Trophoblast cell (in vitro differentiated cells and primary cell): Measurements from ENCODE around the gene POLN.

Experiments
- DNase-seq, 2 donors: peaks; one replicate each; pipeline ENCODE4 v3.0.0-alpha.2; 2016
- H2AFZ ChIP-seq: 2 replicates; pipeline ENCODE4 v1.6.1; 2013; ENCODE audit warnings: low read length, moderate library complexity, mild to moderate bottlenecking; ENCODE audit not compliant: insufficient read depth, poor library complexity
- H2AK5ac ChIP-seq: 2 replicates; pipeline ENCODE4 v1.6.1; 2013; ENCODE audit warnings: mild to moderate bottlenecking, low read length
- H2BK120ac ChIP-seq: 2 replicates; pipeline ENCODE4 v1.6.1; 2013; ENCODE audit warnings: low read length, mild to moderate bottlenecking, moderate library complexity; ENCODE audit not compliant: insufficient read depth, poor library complexity
- H2BK12ac ChIP-seq: 2 replicates; pipeline ENCODE4 v1.6.1; 2013; ENCODE audit warnings: mild to moderate bottlenecking, low read length, moderate library complexity
- H2BK5ac ChIP-seq: 2 replicates; pipeline ENCODE4 v1.6.1; 2013; ENCODE audit warnings: low read length, low read depth, moderate library complexity, mild to moderate bottlenecking; ENCODE audit not compliant: poor library complexity
- H3K14ac ChIP-seq: 2 replicates; pipeline ENCODE4 v1.6.1; 2013; ENCODE audit warnings: mild to moderate bottlenecking, low read length
- H3K18ac ChIP-seq: 2 replicates; pipeline ENCODE4 v1.6.1; 2013; ENCODE audit warnings: mild to moderate bottlenecking, low read length
- H3K23ac ChIP-seq: 2 replicates; pipeline ENCODE4 v1.6.1; 2013; ENCODE audit warnings: low read length
- H3K27ac ChIP-seq: 2 replicates; pipeline ENCODE4 v1.5.1; 2013; ENCODE audit warnings: low read depth, mild to moderate bottlenecking, inconsistent platforms, low read length, moderate library complexity
- H3K27me3 ChIP-seq: 2 replicates; pipeline ENCODE4 v1.6.1; 2013; ENCODE audit warnings: inconsistent platforms, mild to moderate bottlenecking, low read length, moderate library complexity; ENCODE audit not compliant: insufficient read depth
- H3K36me3 ChIP-seq, 2 experiments: 1 replicate in 1 of 2; 2 replicates in 1 of 2; pipeline ENCODE4 v1.6.1; 2013; ENCODE audit warnings: low read length in 2 of 2, mild to moderate bottlenecking in 2 of 2, moderate library complexity in 1 of 2; ENCODE audit not compliant: insufficient read depth in 2 of 2, control insufficient read depth in 1 of 2
- H3K4ac ChIP-seq: 2 replicates; pipeline ENCODE4 v1.6.1; 2013; ENCODE audit warnings: low read depth, mild to moderate bottlenecking, low read length, moderate library complexity
- H3K4me1 ChIP-seq, 2 experiments: 1 replicate in 1 of 2; 2 replicates in 1 of 2; pipeline ENCODE4 v1.6.1; 2013; ENCODE audit warnings: low read length in 2 of 2, mild to moderate bottlenecking in 2 of 2, moderate library complexity in 1 of 2; ENCODE audit not compliant: insufficient read depth in 2 of 2, control insufficient read depth in 1 of 2
- H3K4me2 ChIP-seq: 2 replicates; pipeline ENCODE4 v1.6.1; 2013; ENCODE audit warnings: inconsistent platforms, mild to moderate bottlenecking, low read length, moderate library complexity
- H3K4me3 ChIP-seq: 2 replicates; pipeline ENCODE4 v1.5.1; 2013; ENCODE audit warnings: mild to moderate bottlenecking, low read depth, low read length, inconsistent platforms
- H3K79me1 ChIP-seq: one replicate; pipeline ENCODE4 v1.6.1; 2013; ENCODE audit warnings: low read length
- H3K79me2 ChIP-seq: 2 replicates; pipeline ENCODE4 v1.6.1; 2013; ENCODE audit warnings: low read length, mild to moderate bottlenecking; ENCODE audit not compliant: control insufficient read depth, insufficient read depth, poor library complexity
- H3K9ac ChIP-seq: 2 replicates; pipeline ENCODE4 v1.6.1; 2013; ENCODE audit warnings: mild to moderate bottlenecking, low read length
- H3K9me3 ChIP-seq: 2 replicates; pipeline ENCODE4 v1.6.1; 2013; ENCODE audit warnings: low read depth, mild to moderate bottlenecking, control low read depth, inconsistent platforms, low read length; ENCODE audit not compliant: insufficient read depth
- H4K12ac ChIP-seq: 2 replicates; pipeline ENCODE4 v1.6.1; 2013; ENCODE audit warnings: low read depth, mild to moderate bottlenecking, low read length, moderate library complexity
- H4K8ac ChIP-seq: 2 replicates; pipeline ENCODE4 v1.6.1; 2013; ENCODE audit warnings: low read depth, mild to moderate bottlenecking, low read length, moderate library complexity
- H4K91ac ChIP-seq: one replicate; pipeline ENCODE4 v1.6.1; 2013; ENCODE audit warnings: low read depth, mild to moderate bottlenecking, low read length, moderate library complexity
- WGBS: extraction: QIAGEN DNeasy Blood & Tissue Kit; methylation state at CpG from one replicate; pipeline ENCODE4 v1.1.7; 2013; ENCODE audit warnings: missing lambda C conversion rate; ENCODE audit not compliant: insufficient read length, insufficient coverage; ENCODE audit errors: extremely low coverage; 5-methylcytosine and 5-hydroxymethylcytosine counted together

Gene POLN

DNA sequence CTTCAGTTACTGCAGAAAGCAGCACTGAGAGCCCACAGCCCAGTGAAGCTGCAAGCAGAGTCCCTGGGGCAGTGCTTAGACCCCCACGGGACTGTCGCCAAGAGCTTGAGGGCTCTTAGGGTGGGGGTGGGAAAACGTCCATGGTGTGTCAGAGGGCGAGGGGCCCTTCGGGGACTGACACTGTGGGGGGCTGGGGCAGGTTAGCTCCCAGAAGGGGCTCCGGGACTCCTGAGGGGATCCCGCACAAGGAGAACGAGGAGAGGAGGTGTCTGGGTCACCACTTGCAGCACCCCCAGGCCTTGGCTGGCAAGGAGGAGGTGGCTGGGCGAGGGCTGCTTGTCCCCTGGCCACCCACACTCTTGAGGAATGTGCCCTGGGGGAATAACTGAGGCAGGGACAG, 162.0 kb downstream of the POLN start:
- Histone ChIP-seq H3K27me3 (no peaks in the 10 kb centered on the region), H3K79me2 (no peaks in the 10 kb centered on the region), H3K4me3 (no peak overlapping the region), H3K14ac (no peak overlapping the region), H4K8ac (no peak overlapping the region), H3K9me3 (peaks cover 2% of the 10 kb centered on the region), H3K79me1 (no peaks in the 10 kb centered on the region), H2AFZ (no peak overlapping the region), H3K36me3 (no peaks in the 10 kb centered on the region), H4K91ac (no peak overlapping the region), H4K12ac (no peak overlapping the region), H3K4me1 (no peaks in the 10 kb centered on the region), H2BK12ac (no peak overlapping the region), H3K23ac (no peak overlapping the region), H2AK5ac (no peak overlapping the region), H3K9ac (no peak overlapping the region), H2BK120ac (no peak overlapping the region), H3K4ac (no peak overlapping the region), H2BK5ac (no peak overlapping the region), H3K27ac (no peak overlapping the region), H3K4me2 (no peak overlapping the region), H3K18ac (no peak overlapping the region)
- WGBS, result no CpG with 5 or more reads among the region's 9 CpGs
- no peak for DNase-seq

- Histone ChIP-seq H4K12ac (no peak overlapping the region), H3K27ac (no peak overlapping the region), H3K79me1 (no peaks in the 10 kb centered on the region), H3K4me2 (no peak overlapping the region), H3K4me3 (no peak overlapping the region), H3K4me1 (no peaks in the 10 kb centered on the region), H2AK5ac (no peak overlapping the region), H3K4ac (no peak overlapping the region), H2BK5ac (no peak overlapping the region), H4K91ac (no peak overlapping the region), H3K9me3 (peaks cover 2% of the 10 kb centered on the region), H3K79me2 (no peaks in the 10 kb centered on the region), H3K23ac (no peak overlapping the region), H3K9ac (no peak overlapping the region), H2AFZ (no peak overlapping the region), H3K27me3 (no peaks in the 10 kb centered on the region), H3K18ac (no peak overlapping the region), H3K36me3 (no peaks in the 10 kb centered on the region), H4K8ac (no peak overlapping the region), H3K14ac (no peak overlapping the region), H2BK12ac (no peak overlapping the region), H2BK120ac (no peak overlapping the region)
- no peak for DNase-seq
- no CpG with 5 or more reads among the region's 5 CpGs for WGBS
Observed at GRCh38 chr4:2079006-2079405, 162.9 kb downstream of the POLN start.

- Histone ChIP-seq H3K4me1 (no peaks in the 10 kb centered on the region), H3K9ac (no peak overlapping the region), H3K27me3 (no peaks in the 10 kb centered on the region), H2BK120ac (no peak overlapping the region), H4K8ac (no peak overlapping the region), H2AK5ac (no peak overlapping the region), H4K12ac (no peak overlapping the region), H3K4ac (no peak overlapping the region), H2BK12ac (no peak overlapping the region), H3K36me3 (no peaks in the 10 kb centered on the region), H3K79me2 (no peaks in the 10 kb centered on the region), H3K4me3 (no peak overlapping the region), H3K9me3 (peaks cover 2% of the 10 kb centered on the region), H3K14ac (no peak overlapping the region), H2AFZ (no peak overlapping the region), H3K23ac (no peak overlapping the region), H4K91ac (no peak overlapping the region), H3K18ac (no peak overlapping the region), H2BK5ac (no peak overlapping the region), H3K4me2 (no peak overlapping the region), H3K79me1 (no peaks in the 10 kb centered on the region), H3K27ac (no peak overlapping the region)
- peak in 1 of 2 donors; percentile 25 for DNase-seq
- no CpG with 5 or more reads among the region's 9 CpGs for WGBS
Observed at GRCh38 chr4:2078584-2078983, 163.3 kb downstream of the POLN start.

- Histone ChIP-seq H3K4ac (no peak overlapping the region), H3K4me1 (no peaks in the 10 kb centered on the region), H2BK120ac (no peak overlapping the region), H3K27ac (no peak overlapping the region), H3K27me3 (no peaks in the 10 kb centered on the region), H3K79me1 (no peaks in the 10 kb centered on the region), H3K36me3 (no peaks in the 10 kb centered on the region), H4K8ac (no peak overlapping the region), H2BK5ac (no peak overlapping the region), H4K91ac (no peak overlapping the region), H3K9me3 (peaks cover 2% of the 10 kb centered on the region), H3K4me2 (no peak overlapping the region), H3K23ac (no peak overlapping the region), H4K12ac (no peak overlapping the region), H3K9ac (no peak overlapping the region), H3K79me2 (no peaks in the 10 kb centered on the region), H3K4me3 (no peak overlapping the region), H2AFZ (no peak overlapping the region), H3K14ac (no peak overlapping the region), H2BK12ac (no peak overlapping the region), H3K18ac (no peak overlapping the region), H2AK5ac (no peak overlapping the region)
- no CpG with 5 or more reads among the region's 17 CpGs for WGBS
- DNase-seq, result no peak
Observed at GRCh38 chr4:2077537-2078460, 164.1 kb downstream of the POLN start.
